AML-193 (cell line): ENCODE results near the gene SLC4A9.

Source experiments
- DNase-seq, 2 experiments: peaks; one replicate each; lab custom pipeline; 2025; lab: John Stamatoyannopoulos, UW

Gene SLC4A9

DNA sequence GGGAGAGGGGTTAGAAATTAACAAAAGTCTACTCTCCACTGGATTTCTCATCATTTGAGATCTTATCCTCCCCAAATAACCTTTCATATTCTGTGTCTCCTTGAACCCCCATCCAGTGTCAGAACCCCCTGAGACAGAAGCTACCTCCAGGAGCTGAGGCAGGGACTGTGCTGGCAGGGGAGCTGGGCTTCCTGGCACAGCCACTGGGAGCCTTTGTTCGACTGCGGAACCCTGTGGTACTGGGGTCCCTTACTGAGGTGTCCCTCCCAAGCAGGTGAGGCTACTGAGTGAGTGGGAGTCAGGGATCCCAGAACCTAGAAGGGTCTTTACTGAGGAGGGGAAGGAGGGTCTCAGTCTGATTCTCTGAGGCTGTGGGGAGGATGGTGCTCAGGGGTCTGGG is 1.9 kb downstream of the SLC4A9 start:
- no peak for DNase-seq

DNA sequence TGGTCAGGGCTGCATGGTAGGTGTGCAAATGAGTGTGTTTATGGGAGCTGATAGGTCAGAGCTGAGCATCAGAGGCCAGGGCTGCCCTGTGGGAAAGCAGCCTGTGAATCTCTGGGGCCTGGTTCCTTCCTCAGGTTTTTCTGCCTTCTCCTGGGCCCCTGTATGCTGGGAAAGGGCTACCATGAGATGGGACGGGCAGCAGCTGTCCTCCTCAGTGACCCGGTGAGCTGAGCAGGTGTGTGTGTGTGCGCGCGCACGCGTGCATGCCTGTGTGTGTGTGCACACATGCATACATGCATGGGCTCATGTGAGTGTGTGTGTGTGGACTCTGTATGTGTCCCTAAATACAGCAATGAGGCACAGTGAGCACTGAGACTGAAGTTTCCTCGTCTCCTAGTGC is 2.3 kb downstream of the SLC4A9 start:
- no peak for DNase-seq

DNA sequence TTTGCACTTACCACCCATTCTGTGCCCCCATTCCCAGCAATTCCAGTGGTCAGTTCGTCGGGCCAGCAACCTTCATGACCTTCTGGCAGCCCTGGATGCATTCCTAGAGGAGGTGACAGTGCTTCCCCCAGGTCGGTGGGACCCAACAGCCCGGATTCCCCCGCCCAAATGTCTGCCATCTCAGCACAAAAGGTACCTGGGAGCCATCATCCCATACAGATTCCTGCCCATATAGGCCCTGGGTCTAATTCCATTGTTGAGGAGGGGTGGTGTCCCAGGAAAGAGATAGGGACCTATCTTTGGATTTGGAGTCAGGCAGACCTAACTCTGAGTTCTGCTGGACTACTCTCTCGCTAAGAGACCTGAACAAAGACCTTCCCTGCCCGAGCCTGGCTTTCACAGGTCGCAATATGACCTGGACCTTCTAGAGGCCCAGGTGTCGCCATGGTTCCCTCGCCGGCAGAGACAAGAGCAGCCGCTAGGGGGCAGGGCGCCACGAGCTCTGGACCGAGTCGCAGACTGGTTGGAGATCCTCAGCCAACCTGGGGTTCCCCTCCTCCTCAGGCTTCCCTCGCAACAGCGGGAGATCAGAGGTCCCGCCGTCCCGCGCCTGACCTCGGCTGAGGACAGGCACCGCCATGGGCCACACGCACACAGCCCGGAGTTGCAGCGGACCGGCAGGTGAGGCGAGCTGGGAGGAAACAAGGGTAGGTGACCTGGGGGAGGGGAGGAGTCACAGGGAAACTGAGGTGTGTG is 3.1 kb downstream of the SLC4A9 start:
- DNase-seq, result peak; percentile 46 to 62

DNA sequence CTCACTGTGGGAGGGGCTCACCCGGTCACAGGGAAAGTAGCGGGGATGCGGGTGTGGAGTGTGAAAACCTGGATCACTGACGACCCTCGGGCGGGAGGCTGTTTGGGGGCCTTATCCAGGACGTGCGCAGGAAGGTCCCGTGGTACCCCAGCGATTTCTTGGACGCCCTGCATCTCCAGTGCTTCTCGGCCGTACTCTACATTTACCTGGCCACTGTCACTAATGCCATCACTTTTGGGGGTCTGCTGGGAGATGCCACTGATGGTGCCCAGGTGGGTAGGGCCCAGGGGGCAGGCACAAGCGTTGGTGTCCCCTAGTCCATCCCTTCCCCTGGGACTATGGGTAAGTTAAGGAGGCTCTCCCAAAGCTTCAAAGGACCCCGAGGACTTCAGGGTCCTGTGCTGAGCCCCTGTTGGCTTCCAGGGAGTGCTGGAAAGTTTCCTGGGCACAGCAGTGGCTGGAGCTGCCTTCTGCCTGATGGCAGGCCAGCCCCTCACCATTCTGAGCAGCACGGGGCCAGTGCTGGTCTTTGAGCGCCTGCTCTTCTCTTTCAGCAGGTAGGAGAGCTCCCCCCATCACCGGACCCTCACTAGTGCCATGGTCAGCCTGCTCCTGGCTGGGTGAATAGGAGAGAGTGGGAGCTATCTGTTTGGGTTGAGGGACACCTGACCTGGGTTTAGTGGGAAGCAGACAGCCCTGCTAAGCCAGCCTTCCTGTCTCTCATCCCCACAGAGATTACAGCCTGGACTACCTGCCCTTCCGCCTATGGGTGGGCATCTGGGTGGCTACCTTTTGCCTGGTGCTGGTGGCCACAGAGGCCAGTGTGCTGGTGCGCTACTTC is 3.9 kb downstream of the SLC4A9 start:
- no peak for DNase-seq

DNA sequence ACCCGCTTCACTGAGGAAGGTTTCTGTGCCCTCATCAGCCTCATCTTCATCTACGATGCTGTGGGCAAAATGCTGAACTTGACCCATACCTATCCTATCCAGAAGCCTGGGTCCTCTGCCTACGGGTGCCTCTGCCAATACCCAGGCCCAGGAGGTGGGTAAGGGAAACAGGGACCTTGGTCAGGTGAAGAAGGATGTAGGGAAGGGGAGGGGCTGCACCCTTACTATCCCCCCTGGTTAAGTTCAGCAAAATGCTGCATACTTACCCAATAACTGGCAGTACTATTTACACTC is 4.4 kb downstream of the SLC4A9 start:
- no peak for DNase-seq

DNA sequence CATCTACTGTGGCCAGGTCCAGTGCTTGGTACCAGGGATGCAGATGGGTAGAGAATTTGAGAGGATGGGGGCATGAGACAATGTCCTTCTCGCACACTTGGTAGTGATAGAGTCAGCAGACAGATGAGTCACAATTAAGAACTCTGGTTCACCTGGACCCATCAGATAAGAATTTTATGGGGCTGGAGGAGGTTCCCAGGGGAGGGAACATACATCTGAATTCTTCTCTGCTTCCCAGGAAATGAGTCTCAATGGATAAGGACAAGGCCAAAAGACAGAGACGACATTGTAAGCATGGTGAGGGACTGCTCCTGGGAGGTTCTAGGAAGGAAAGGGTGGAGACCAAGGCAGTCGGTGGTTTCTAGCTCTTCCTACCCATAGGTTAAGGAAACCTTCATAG is 5.3 kb downstream of the SLC4A9 start:
- DNase-seq, result no peak

DNA sequence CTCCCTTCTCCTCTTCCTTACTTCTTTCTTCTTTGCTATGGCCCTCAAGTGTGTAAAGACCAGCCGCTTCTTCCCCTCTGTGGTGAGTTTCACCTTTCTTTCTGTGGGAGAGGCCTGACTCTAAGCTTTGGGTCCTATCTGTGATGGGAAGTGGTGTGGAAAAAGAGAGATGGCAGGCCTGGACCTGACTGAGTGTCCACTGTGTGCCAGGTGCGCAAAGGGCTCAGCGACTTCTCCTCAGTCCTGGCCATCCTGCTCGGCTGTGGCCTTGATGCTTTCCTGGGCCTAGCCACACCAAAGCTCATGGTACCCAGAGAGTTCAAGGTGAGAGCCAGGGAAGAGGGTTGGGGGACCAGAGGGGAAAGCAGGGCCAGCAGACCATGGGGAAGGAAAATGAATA is 5.9 kb downstream of the SLC4A9 start:
- no peak for DNase-seq

DNA sequence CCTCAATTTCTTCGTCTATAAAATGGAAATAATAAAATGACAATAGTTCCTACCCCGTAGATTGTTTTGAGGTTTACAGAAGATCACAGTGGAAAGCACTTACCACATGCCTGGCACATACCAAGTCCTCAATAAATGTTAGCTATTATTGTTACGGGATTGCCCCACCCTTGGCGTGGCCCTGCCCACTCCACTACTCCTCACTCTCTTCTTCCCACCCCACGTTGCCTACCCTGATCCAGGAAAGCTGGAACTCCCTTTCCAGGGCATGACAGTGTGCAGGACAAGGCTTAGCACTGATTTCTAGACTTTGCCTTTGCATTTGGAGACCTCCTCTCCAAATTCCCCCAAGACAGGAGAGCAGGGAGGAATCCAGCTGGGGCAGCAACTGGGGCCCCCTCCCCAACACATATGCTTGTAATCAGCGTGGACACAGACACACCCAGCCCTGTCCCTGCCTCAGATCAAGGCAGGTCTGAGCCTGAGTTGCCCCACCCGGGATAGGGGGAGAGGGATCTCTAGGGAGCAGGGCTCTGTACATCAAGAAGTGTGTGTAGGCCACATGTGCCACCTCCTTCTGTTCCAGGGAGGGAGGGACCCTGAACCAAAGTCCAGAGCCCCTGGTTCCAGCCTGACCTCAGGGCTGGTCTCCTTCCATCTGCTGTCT is 6.7 kb downstream of the SLC4A9 start:
- DNase-seq, result no peak

DNA sequence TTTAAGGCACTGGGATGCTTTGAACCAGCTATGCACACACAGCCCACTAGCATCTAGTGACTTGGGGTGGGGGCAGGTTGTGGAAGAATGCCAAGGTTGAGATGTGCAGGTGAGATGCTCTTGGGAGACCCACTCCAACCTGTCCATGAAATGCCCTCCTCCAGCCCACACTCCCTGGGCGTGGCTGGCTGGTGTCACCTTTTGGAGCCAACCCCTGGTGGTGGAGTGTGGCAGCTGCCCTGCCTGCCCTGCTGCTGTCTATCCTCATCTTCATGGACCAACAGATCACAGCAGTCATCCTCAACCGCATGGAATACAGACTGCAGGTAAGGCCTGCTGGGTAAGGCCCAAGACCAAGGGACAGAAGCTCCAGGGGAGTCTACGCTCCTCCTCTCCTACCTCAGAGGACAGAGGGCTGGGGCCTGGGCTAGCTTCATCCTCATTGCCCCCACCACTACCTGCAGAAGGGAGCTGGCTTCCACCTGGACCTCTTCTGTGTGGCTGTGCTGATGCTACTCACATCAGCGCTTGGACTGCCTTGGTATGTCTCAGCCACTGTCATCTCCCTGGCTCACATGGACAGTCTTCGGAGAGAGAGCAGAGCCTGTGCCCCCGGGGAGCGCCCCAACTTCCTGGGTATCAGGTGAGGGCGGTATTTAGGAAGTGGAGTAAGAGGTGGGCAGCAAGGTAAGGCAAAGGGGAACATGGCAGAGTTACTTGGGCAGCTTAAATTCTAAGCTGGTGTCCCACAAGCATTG is 7.4 kb downstream of the SLC4A9 start:
- DNase-seq, result no peak

DNA sequence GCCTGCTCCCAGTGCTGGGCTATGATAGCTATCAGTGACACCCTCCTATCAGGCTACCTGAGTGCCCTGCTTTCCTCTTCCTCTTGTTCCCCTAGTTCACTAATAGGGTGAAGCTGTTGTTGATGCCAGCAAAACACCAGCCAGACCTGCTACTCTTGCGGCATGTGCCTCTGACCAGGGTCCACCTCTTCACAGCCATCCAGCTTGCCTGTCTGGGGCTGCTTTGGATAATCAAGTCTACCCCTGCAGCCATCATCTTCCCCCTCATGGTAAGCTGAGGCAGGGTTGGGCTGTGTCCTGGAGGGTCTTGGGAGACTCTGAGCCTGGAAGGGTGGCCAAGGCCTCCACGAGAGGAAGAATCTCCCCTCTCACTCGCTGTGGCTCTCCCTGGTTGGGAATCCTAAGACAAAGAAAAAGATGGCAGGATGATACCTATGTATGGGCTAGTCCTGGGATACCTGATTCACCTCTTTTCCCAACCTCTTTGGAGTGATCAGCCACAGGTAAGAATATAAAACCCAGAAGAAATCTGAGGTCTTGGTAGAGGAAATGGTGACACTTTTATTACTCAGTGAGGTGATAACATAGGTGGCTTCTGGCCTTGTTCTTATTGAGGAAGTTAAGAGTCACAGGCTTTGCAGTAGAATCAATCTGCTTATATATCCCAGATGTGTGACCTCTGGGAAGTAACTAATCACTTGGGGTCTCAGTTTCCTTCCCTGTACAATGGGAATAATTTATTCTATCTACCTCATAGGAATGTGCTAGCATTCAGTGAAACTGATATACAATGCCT is 11.6 kb downstream of the SLC4A9 start:
- DNase-seq, result no peak

DNA sequence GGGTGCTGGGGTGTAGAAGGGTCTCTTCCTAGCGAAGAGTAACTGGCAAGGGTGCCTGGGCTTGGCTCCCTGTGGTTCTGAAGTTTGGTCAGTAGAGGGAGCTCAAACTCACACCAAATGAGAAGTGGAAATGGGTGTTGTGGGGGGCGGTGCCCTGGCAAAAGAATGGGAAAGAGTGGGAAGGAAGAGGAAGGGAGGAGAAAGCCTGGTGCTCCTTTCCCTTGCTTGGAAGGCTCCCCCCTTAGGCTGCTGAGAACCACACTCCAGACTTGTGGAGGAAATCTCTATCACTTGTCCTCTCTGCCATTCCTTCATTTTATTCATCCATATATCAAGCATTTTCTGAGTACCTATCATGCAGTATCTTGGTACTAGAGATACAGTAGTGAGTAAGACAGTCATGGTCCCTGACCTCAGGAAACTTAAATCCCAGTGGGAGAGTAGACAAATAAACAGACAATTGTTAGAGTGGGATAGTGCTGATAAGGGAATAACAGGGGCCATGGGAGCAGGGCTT is 13.0 kb downstream of the SLC4A9 start:
- DNase-seq, result peak; percentile 22

DNA sequence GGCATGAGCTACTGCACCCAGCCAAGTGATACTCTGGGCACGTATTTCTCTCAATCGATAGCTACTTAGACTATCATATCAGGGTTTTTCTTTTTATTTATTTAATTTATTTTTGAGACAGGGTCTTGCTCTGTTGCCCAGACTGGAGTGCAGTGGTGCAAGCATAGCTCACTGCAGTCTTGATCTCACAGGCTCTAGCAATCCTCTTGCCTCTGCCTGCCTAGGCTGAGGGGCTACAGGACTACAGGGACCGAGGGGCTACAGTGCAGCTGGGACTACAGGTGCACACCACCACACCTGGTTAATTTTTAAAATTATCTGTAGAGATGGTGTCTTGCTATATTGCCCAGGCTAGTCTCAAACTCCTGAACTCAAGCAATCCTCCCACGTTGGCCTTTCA is 21.4 kb downstream of the SLC4A9 start:
- DNase-seq, result no peak

DNA sequence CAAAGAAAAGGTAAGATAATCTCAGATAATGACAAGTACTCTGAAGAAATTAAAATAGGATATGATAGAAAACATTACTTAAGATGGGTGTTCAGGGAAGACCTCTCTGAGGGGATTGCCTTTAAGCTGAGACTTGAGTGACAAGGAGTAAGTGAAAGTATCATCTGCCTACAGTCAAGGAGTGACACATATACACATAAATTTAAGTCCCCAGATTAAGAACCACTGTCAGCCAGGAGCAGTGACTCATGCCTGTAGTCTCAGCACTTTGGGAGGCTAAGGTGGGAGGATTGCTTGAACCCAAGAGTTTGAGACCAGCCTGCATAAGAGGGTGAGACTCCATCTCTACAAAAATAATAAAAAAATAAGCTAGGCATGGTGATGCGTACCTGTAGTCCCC is 22.0 kb downstream of the SLC4A9 start:
- DNase-seq, result no peak

DNA sequence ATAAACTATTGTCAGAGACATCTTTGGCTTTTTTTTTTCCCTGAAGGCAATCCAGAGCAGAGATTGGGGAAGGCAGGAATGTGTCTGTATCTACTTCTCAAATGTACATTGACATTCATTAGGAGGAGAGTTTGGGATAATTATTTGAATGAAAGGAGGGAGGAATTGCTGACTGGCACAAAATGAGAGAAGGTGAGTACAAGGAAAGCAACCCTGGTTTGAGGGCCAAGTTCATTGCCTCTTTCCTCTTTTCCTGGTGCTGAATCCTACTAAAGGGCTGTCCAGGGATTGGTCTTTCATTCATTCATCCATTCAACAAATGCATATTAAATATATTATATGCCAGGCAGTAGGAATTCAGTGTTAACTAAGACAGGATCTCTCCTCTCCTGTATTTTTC is 22.9 kb downstream of the SLC4A9 start:
- DNase-seq, result no peak

DNA sequence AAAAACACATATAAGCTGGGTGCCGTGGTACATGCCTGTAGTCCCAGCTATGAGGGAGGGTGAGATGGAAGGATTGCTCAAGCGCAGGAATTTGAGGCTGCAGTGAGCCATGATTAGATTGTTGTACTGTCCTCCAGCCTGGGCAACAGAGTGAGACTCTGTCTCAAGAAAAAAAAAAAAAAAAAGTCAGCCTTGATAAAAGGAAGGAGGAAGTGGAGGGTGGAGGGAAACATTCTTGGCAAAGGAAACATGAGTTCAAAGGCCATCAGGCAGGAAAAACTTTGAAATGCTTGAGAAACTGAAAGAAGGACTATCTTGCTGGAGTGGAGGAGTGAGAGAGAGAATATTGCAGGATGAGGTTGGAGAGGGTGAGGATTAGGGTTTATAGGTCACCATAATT is 23.3 kb downstream of the SLC4A9 start:
- no peak for DNase-seq

DNA sequence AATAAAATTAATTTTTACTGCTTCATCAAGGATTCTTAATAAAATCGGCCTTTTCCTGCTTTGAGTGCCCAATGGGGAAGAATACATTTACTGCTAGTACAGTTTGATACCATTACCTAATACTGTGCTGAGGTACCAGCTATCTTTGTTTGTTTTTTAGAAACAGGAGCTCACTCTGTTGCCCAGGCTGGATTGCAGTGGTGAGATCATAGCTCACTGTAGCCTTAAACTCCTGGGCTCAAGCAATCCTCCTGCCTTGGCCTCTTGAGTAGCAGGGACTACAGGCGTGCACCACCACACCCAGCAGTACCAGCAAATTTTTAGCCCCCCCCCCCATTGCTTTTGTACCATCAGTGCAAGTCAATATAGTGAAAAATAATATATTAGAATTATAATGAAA is 28.1 kb downstream of the SLC4A9 start:
- no peak for DNase-seq

DNA sequence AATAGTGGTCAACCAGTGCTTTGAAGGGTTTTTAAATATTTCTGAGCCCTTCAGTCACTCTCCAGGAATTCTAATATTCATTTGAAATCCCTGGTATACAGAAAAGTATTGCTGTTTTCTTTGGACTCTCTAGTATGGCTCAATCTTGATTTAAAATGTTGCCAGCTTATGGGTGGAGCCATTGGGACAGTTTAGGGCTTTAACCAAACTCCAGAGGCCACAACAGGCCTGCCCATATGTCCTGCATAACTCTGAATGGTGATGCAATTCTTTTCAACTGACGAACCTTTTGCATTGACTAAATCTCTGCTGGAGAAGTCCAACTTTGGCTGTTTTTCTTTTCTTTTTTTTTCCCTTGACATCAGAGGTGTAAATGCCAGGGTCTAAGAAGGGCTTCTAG is 31.3 kb downstream of the SLC4A9 start:
- peak; percentile 19 to 38 for DNase-seq

DNA sequence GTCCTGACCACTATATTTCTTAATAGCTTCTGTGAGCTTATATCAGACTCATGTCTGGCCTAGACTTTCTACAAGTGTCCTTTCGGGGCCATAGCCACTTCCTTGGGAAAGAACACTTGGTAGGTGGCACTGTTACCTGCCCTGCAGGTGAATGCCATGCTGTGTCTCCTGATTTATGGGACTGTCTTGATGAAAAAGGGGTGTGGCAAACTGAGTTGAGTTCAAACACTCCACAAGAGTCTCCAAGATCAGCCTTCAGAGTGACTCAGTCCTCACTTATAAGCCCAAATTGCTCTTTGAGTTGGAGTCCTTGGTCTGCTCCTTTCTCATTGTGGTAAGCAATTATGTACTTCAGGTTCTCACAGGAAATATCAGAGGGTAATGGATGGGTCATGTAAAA is 31.7 kb downstream of the SLC4A9 start:
- no peak for DNase-seq

DNA sequence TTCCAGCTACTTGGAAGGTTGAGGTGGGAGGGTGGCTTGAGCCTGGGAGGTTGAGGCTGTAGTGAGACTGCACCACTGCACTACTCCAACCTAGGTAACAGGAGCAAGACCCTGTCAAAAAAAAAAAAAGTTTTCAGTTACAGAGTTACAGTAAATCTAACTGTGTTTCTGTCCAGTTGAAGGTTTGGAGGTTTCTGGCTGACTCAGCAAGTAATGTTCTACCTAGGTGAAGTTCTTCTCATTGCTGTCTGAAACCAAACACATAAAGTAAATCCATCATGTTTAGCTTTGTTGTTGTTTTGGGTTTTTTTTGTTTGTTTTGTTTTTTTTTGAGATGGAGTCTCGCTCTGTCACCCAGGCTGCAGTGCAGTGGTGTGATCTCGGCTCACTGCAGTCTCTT is 33.7 kb downstream of the SLC4A9 start:
- no peak for DNase-seq

DNA sequence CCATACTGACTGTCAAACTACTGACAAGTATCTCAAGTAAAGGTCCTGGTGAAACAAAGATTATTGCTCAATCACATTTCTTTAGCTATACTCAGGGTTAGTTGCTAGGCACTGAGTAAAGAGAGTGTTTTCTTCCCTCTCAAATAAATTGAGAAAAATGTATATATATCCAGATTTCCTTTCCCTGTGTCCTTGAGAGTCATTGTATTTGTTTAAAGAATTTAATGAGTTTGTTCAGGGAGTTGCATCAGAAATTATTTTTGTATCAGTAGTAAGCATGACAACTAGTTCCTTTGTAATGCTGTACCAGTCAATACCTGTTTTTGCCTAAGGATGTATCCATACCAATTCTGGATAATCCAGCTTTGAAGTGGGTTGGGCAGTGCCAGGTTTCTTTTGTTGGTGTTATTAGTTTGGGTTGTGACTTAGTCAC is 38.4 kb downstream of the SLC4A9 start:
- peak; percentile 45 to 57 for DNase-seq

DNA sequence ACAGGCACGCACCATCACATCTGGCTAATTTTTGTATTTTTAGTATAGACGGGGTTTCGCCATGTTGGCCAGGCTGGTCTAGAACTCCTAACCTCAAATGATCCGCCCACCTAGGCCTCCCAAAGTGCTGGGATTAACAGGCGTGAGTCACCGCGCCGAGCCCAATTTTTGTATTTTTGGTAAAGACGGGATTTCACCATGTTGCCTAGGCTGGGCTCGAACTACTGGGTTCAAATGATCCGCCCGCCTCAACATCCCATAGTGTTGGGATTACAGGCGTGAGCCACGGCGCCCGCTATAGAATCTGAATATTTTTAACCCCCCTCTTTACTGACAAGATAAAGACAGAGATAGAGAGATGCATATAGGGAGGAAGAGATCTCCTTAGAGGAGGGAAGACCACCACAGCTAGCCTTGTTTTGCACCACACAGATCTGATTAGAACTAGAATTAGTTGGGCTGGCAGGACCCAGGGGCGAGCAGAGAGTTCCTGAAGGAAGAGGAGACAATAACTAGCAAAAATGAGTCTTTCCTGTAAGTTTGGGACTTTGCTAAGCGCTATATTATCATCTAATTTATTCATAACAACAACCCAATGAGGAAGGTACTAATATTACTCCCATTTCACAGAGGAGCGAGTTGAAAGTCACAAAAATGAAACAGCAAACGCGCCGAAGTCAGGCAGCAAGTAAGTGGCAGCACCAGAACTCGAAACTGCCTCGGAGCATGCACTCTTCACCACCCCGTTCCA is 40.2 kb downstream of the SLC4A9 start:
- DNase-seq, result no peak
